Kidney (tissue), 14 donors: ENCODE data around the gene SCN5A. TPM values are rescaled to one million over a fixed set of nuclear protein-coding genes. Genes with fewer than 3 reads are reported as not detected.

Experiments
- DNase-seq, 5 donors: peaks; one replicate each; pipeline ENCODE4 v3.0.0-alpha.2; 2013 to 2020
- FAIRE-seq: peaks from 2 replicates; lab custom pipeline; 2012; peaks lifted over from hg19 to GRCh38; lab: Jason Lieb, UNC
- H3K27ac ChIP-seq, 2 donors: one replicate each; pipeline ENCODE4 v1.7.0; 2013; ENCODE audit warnings: low read depth in 2 of 2, low read length in 2 of 2, inconsistent platforms in 1 of 2
- H3K27me3 ChIP-seq: one replicate; pipeline ENCODE4 v1.7.1; 2013; ENCODE audit warnings: low read length, inconsistent platforms; ENCODE audit not compliant: control insufficient read depth, insufficient read depth
- H3K36me3 ChIP-seq, 3 donors: one replicate each; pipeline versions ENCODE4 v1.7.0 to v1.7.1; 2013; ENCODE audit warnings: low read length in 3 of 3, control low read depth in 1 of 3, inconsistent platforms in 1 of 3; ENCODE audit not compliant: insufficient read depth in 3 of 3, control insufficient read depth in 2 of 3
- H3K4me1 ChIP-seq, 3 donors: one replicate each; pipeline versions ENCODE4 v1.7.0 to v1.7.1; 2013; ENCODE audit warnings: low read length in 3 of 3, inconsistent platforms in 1 of 3, low read depth in 1 of 3; ENCODE audit not compliant: control insufficient read depth in 2 of 3, insufficient read depth in 2 of 3
- H3K4me3 ChIP-seq, 3 donors: one replicate each; pipeline versions ENCODE4 v1.7.0 to v1.8.1; 2013; ENCODE audit warnings: low read length in 3 of 3, control low read depth in 1 of 3, inconsistent platforms in 1 of 3
- H3K9ac ChIP-seq, 3 donors: one replicate each; pipeline versions ENCODE4 v1.7.0 to v1.7.1; 2013; ENCODE audit warnings: low read length in 3 of 3, control low read depth in 1 of 3, inconsistent platforms in 1 of 3
- H3K9me3 ChIP-seq, 3 donors: one replicate each; pipeline versions ENCODE4 v1.7.0 to v1.7.1; 2013; ENCODE audit warnings: low read length in 3 of 3, control low read depth in 1 of 3, inconsistent platforms in 1 of 3; ENCODE audit not compliant: control insufficient read depth in 2 of 3, insufficient read depth in 1 of 3
- CTCF ChIP-seq: IDR thresholded peaks from 3 replicates; pipeline ENCODE4 v1.5.1; 2012; ENCODE audit warnings: mild to moderate bottlenecking, moderate library complexity, borderline replicate concordance; ENCODE audit not compliant: insufficient read depth; ENCODE audit errors: extremely low read depth
- intact Hi-C: fragments of 100-400 bp; cut with DNase I; formaldehyde crosslinking; loops from one replicate; pipeline ENCODE4 v1.11.1; 2022
- polyA plus RNA-seq: library from polyadenylated mRNA; stranded (reverse); fragments of 350-450 nt; fragmentation: Illumina TruSeq; extraction: RNeasy Lipid Tissue Mini Kit (QIAGEN cat#74804); gene quantifications from one replicate; pipeline ENCODE4 v1.2.3, GENCODE V29; 2014; ENCODE audit warnings: low read depth, low replicate concordance; ENCODE audit not compliant: insufficient read depth
- total RNA-seq: library from RNA; stranded (reverse); fragmentation: NEBNext Ultra II Directional; extraction: Animal tissue kit (Norgen Biotek cat#: 25700); gene quantifications from one replicate; pipeline ENCODE4 v1.2.1, GENCODE V29; 2021
- donor health status: control.
- donor health status: control.
- donor health status: control.
- donor health status: control.
- donor health status: control.
- donor health status: DM: yes; HTN: yes; CAD: no.
- donor health status: Normal renal cell carcinoma (clear cell type).

The SCN5A gene
- total and polyA plus RNA-seq, 2 donors from 2014 or later = 0.06 to 0.72 TPM

GRCh38 chr3:38582316-38582715 lies 67.2 kb downstream of the SCN5A start:
- FAIRE-seq (no peak), DNase-seq (peak in 1 of 5 donors; percentile 5)

GRCh38 chr3:38581774-38582173 lies 67.7 kb downstream of the SCN5A start:
- no peak for TF ChIP-seq CTCF
- intact Hi-C loops = no loop called here

More at GRCh38 chr3:38582316-38582715, 67.2 kb downstream of the SCN5A start:
- Histone ChIP-seq H3K9me3 (no peaks in the 10 kb centered on the region), H3K9ac (no peak overlapping the region), H3K27ac (no peak overlapping the region), H3K4me3 (no peak overlapping the region), H3K4me1 (no peaks in the 10 kb centered on the region), H3K36me3 (no peaks in the 10 kb centered on the region), H3K27me3 (no peaks in the 10 kb centered on the region)
- intact Hi-C loops = no loop called here
- no peak for TF ChIP-seq CTCF

GRCh38 chr3:38580450-38581382 lies 68.8 kb downstream of the SCN5A start:
- no peak overlapping the region for H3K27ac ChIP-seq
- DNase-seq = peak in 1 of 5 donors; percentile 43
- FAIRE-seq = no peak

More at GRCh38 chr3:38581774-38582173, 67.7 kb downstream of the SCN5A start:
- Histone ChIP-seq H3K27me3 (no peaks in the 10 kb centered on the region), H3K4me3 (no peak overlapping the region), H3K9ac (no peak overlapping the region), H3K9me3 (no peaks in the 10 kb centered on the region), H3K27ac (no peak overlapping the region), H3K4me1 (no peaks in the 10 kb centered on the region), H3K36me3 (no peaks in the 10 kb centered on the region)
- peak in 1 of 5 donors; percentile 13 for DNase-seq
- FAIRE-seq = no peak

More at GRCh38 chr3:38580450-38581382, 68.8 kb downstream of the SCN5A start:
- no peak for TF ChIP-seq CTCF
- intact Hi-C loops = no loop called here
- no peaks in the 10 kb centered on the region for H3K9me3 ChIP-seq
- H3K27me3 ChIP-seq = no peaks in the 10 kb centered on the region
- H3K4me1 ChIP-seq = no peaks in the 10 kb centered on the region
- H3K36me3 ChIP-seq = no peaks in the 10 kb centered on the region
- no peak overlapping the region for H3K4me3 ChIP-seq
- H3K9ac ChIP-seq = no peak overlapping the region
